GM10266 (cell line): ENCODE measurements around the gene SHROOM2.

Source experiments
- DNase-seq: peaks from one replicate; pipeline ENCODE4 v3.0.0; 2012; ENCODE audit errors: extremely low spot score
- CTCF ChIP-seq: IDR thresholded peaks from 2 replicates; pipeline ENCODE4 v1.5.1; 2012; ENCODE audit warnings: mild to moderate bottlenecking, low read depth; ENCODE audit not compliant: control insufficient read depth, insufficient read depth; ENCODE audit errors: missing control alignments

The SHROOM2 gene

GRCh38 chrX:9746148-9746888 lies 39.9 kb upstream of the SHROOM2 start:
- DNase-seq, result no peak
- no peak for TF ChIP-seq CTCF

- no peak for DNase-seq
Observed at GRCh38 chrX:9747644-9748043, 38.6 kb upstream of the SHROOM2 start.

GRCh38 chrX:9749146-9749692 lies 37.0 kb upstream of the SHROOM2 start:
- DNase-seq, result no peak
- no peak for TF ChIP-seq CTCF

More at GRCh38 chrX:9747644-9748043, 38.6 kb upstream of the SHROOM2 start:
- TF ChIP-seq CTCF, result no peak

- DNase-seq, result no peak
- TF ChIP-seq CTCF, result no peak
Observed at GRCh38 chrX:9757366-9757765, 28.9 kb upstream of the SHROOM2 start.

GRCh38 chrX:9758021-9758638 lies 28.1 kb upstream of the SHROOM2 start:
- DNase-seq, result no peak
- no peak for TF ChIP-seq CTCF

- no peak for DNase-seq
- no peak for TF ChIP-seq CTCF
Observed at GRCh38 chrX:9759337-9759736, 26.9 kb upstream of the SHROOM2 start.

- TF ChIP-seq CTCF, result no peak
- DNase-seq, result no peak
Observed at GRCh38 chrX:9765072-9765736, 21.0 kb upstream of the SHROOM2 start.
